ENCODE measurements around the gene CAMK2B.

Gene CAMK2B

DNA sequence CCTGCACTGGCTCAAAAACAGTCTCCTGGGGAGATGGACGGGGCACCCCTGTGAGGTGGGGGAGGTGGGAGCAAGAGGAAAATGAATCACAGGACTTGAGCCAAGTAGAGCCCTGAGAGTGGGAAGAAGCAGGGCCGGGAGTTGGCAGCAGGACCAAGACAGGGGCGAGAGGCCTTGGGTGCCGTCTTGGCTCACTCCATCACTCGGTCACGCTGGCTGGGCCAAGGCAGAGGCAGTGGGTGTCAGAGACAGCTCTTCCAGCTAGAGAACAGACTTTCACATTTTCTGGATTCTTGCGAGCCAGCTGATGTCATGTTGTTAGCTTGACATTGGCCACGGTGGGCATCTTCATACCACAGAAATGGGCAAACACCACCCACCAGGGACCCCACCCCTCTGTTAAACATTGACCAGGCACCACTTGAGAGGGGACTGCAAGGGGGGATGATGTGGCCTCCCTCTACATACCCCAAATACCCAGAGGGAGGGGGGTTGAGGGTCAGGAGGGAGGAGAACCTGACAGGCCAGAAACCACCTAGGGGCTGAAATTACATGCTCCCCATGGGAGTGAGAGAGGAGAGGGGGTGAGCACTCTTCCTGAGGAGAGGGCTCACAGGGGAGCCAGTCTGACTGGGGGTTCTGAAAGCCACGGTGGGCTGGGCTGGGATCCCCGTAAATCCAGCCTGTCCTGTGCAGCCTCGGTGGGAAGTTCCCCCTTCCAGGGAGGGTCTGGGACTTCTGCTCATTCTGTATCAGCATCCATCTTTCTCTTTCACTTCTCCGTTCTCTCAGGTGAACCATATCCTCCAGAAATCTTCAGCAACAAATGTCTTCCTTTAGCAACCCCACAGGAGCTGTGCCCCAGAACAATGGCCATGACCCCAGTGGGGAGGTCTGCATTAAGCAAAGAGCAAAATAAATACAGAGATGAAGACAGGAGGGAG, 19.6 kb downstream of the CAMK2B start:
- peaks cover 3 to 21% (median 11%) of the 10 kb centered on the region in 5 experiments for H3K27me3 ChIP-seq (replicated peaks in 2 of 5; ENCODE audit: control insufficient read depth in 4 of 5, insufficient read depth in 5 of 5, low read length in 4 of 5)
- no peak for DNase-seq
- H3K9me3 ChIP-seq (ENCODE audit: control extremely low read depth in 1 of 5, control insufficient read depth in 4 of 5, insufficient read depth in 2 of 5, low read depth in 1 of 5, low read length in 4 of 5) = peaks cover 0 to 13% (median 0%) of the 10 kb centered on the region in 5 experiments
- no peak overlapping the region for H3K4me3 ChIP-seq (ENCODE audit: control insufficient read depth in 1 of 7, extremely low read depth in 1 of 7, insufficient read depth in 4 of 7, low read depth in 2 of 7, low read length in 6 of 7)
- no peak overlapping the region for H3K27ac ChIP-seq (ENCODE audit: insufficient read depth in 1 of 2, low read depth in 1 of 2, low read length in 2 of 2, poor library complexity in 1 of 2, severe bottlenecking in 2 of 2)
- CTCF ChIA-PET = no interaction called here
- peaks cover 0 to 10% (median 8%) of the 10 kb centered on the region in 4 experiments for H3K4me1 ChIP-seq (ENCODE audit: control extremely low read depth in 1 of 4, control insufficient read depth in 4 of 4, insufficient read depth in 4 of 4, low read length in 3 of 4)
- no peaks in the 10 kb centered on the region for H3K36me3 ChIP-seq (ENCODE audit: control insufficient read depth in 4 of 4, insufficient read depth in 4 of 4, low read length in 3 of 4)
- POLR2A ChIA-PET = no interaction called here
- WGBS (ENCODE audit: insufficient coverage) = 96% methylated on average over 12 of the region's 12 CpGs

DNA sequence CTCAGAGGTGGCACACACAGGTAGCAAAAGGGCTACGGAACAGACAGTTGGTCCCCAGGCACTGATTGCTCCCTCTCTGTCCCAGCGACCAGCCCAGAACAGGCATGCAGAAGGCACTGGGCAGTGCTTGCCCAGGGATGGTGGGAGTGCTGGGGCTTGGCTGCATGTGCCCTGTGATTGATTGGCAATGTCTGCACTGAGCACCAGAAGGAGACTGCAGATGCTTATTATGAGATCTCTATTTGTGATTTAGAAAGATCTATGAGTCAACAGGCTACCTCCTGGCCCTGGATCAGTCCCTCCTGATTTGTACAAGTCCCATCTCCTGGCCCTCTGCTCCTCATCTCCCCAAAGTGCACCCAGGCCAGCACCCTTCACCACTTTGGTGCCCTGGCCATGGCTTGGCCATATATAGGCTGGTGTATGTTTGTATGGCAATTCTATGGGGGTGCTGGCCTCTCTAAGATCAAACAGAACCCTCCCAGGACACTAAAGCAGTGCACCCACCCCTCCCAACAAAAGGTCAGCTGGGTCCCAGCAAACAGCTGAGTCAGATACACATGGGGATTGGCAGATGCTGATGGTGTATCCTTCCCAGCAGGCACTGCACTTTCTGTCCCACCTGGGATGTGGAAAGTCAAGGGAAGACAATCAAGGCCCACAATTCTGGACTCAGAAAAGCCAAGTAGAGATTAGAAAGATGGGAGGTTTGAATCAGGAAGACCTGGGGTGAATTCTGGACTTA, 30.9 kb downstream of the CAMK2B start:
- Histone ChIP-seq H3K27me3 (replicated peaks in 2 of 5; ENCODE audit: control insufficient read depth in 4 of 5, insufficient read depth in 5 of 5, low read length in 4 of 5) (peaks cover 0 to 17% (median 8%) of the 10 kb centered on the region in 5 experiments), H3K27ac (ENCODE audit: insufficient read depth in 1 of 2, low read depth in 1 of 2, low read length in 2 of 2, poor library complexity in 1 of 2, severe bottlenecking in 2 of 2) (no peak overlapping the region), H3K4me3 (ENCODE audit: control insufficient read depth in 1 of 7, extremely low read depth in 1 of 7, insufficient read depth in 4 of 7, low read depth in 2 of 7, low read length in 6 of 7) (no peak overlapping the region), H3K36me3 (ENCODE audit: control insufficient read depth in 4 of 4, insufficient read depth in 4 of 4, low read length in 3 of 4) (no peaks in the 10 kb centered on the region), H3K9me3 (ENCODE audit: control extremely low read depth in 1 of 5, control insufficient read depth in 4 of 5, insufficient read depth in 2 of 5, low read depth in 1 of 5, low read length in 4 of 5) (peaks cover 0 to 4% (median 0%) of the 10 kb centered on the region in 5 experiments), H3K4me1 (ENCODE audit: control extremely low read depth in 1 of 4, control insufficient read depth in 4 of 4, insufficient read depth in 4 of 4, low read length in 3 of 4) (peaks cover 0 to 21% (median 9%) of the 10 kb centered on the region in 4 experiments)
- ChIA-PET CTCF (no interaction called here), POLR2A (no interaction called here)
- 94% methylated on average over 2 of the region's 2 CpGs for WGBS (ENCODE audit: insufficient coverage)
- DNase-seq = no peak

DNA sequence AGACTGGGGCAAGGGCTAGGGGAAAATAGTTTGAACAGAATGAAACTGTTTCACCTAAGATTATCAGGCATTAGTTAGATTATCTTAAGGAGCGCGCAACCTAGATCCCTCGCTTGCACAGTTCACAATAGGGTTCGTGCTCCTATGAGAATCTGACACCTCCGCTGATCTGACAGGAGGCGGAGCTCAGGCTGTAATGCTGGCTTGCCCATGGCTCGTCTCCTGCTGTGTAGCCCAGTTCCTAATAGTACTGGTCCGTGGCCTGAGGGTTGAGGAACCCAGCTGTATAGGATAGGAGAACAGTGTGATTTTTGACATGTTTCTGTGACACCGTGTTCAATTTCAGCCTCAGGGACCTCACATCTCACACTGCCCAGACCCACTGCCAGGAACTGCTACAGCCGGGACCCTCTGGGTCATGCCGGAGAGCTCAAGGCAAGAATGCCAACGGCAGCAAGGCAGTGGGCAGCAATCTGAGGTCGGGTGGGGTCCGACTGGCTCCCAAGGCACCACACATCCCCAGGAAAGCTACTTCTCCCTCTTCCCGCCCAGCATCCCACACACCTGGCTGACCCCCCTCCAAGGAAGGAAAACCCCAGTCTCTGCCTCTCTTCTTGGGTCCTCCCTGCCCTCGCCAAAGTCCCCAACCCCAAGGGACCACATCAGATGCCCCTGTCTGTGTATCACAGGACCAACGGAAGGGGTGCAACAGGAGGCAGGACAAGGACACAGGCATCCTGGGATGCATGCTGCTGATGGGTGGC, 31.7 kb downstream of the CAMK2B start:
- DNase-seq = no peak
- Histone ChIP-seq H3K27ac (ENCODE audit: insufficient read depth in 1 of 2, low read depth in 1 of 2, low read length in 2 of 2, poor library complexity in 1 of 2, severe bottlenecking in 2 of 2) (no peak overlapping the region), H3K36me3 (ENCODE audit: control insufficient read depth in 4 of 4, insufficient read depth in 4 of 4, low read length in 3 of 4) (no peaks in the 10 kb centered on the region), H3K4me1 (ENCODE audit: control extremely low read depth in 1 of 4, control insufficient read depth in 4 of 4, insufficient read depth in 4 of 4, low read length in 3 of 4) (peaks cover 0 to 21% (median 9%) of the 10 kb centered on the region in 4 experiments), H3K9me3 (ENCODE audit: control extremely low read depth in 1 of 5, control insufficient read depth in 4 of 5, insufficient read depth in 2 of 5, low read depth in 1 of 5, low read length in 4 of 5) (peaks cover 0 to 1% (median 0%) of the 10 kb centered on the region in 5 experiments), H3K27me3 (replicated peaks in 2 of 5; ENCODE audit: control insufficient read depth in 4 of 5, insufficient read depth in 5 of 5, low read length in 4 of 5) (peaks cover 0 to 17% (median 7%) of the 10 kb centered on the region in 5 experiments), H3K4me3 (ENCODE audit: control insufficient read depth in 1 of 7, extremely low read depth in 1 of 7, insufficient read depth in 4 of 7, low read depth in 2 of 7, low read length in 6 of 7) (no peak overlapping the region)
- 81% methylated on average over 15 of the region's 17 CpGs for WGBS (ENCODE audit: insufficient coverage)
- ChIA-PET CTCF (no interaction called here), POLR2A (no interaction called here)

DNA sequence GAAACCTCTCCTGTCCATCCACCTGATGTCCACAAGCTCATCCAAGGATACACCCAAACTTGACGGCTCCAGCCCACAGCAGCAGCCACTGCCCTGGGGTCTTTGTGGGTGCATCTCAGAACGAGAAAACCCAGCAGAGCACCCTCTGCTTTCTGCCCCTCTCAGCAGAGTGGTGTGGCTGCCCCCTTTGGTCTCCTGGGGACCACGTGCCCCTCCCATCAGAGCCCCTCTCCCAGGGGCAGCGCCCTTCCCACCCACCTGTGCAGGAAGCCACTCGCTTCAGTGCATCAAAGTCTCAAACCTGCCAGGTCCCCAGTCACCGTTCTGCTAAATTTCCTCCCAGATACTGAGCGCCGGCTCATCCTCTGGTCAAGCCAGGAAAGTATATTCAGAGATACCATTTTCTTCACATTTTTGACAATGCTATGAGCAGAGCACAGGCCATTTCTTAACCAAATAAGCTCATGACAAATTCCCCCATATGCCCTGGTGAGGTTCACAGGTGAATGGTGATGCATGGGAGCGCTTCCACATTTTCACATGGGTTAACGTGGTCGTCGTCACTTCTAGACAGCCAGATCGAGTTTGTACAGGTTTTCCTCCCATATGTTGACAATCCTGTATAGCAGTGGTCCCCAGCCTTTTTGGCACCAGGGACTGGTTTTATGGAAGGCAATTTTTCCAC, 32.4 kb downstream of the CAMK2B start:
- peaks cover 0 to 21% (median 9%) of the 10 kb centered on the region in 4 experiments for H3K4me1 ChIP-seq (ENCODE audit: control extremely low read depth in 1 of 4, control insufficient read depth in 4 of 4, insufficient read depth in 4 of 4, low read length in 3 of 4)
- peaks cover 0 to 1% (median 0%) of the 10 kb centered on the region in 5 experiments for H3K9me3 ChIP-seq (ENCODE audit: control extremely low read depth in 1 of 5, control insufficient read depth in 4 of 5, insufficient read depth in 2 of 5, low read depth in 1 of 5, low read length in 4 of 5)
- 75% methylated on average over 13 of the region's 13 CpGs for WGBS (ENCODE audit: insufficient coverage)
- H3K36me3 ChIP-seq (ENCODE audit: control insufficient read depth in 4 of 4, insufficient read depth in 4 of 4, low read length in 3 of 4) = no peaks in the 10 kb centered on the region
- DNase-seq = no peak
- no peak overlapping the region for H3K27ac ChIP-seq (ENCODE audit: insufficient read depth in 1 of 2, low read depth in 1 of 2, low read length in 2 of 2, poor library complexity in 1 of 2, severe bottlenecking in 2 of 2)
- no peak overlapping the region for H3K4me3 ChIP-seq (ENCODE audit: control insufficient read depth in 1 of 7, extremely low read depth in 1 of 7, insufficient read depth in 4 of 7, low read depth in 2 of 7, low read length in 6 of 7)
- CTCF ChIA-PET = no interaction called here
- peaks cover 0 to 17% (median 4%) of the 10 kb centered on the region in 5 experiments for H3K27me3 ChIP-seq (replicated peaks in 2 of 5; ENCODE audit: control insufficient read depth in 4 of 5, insufficient read depth in 5 of 5, low read length in 4 of 5)
- POLR2A ChIA-PET = no interaction called here

GRCh38 chr7:44292420-44292817, 33.0 kb downstream of the CAMK2B start:
- Histone ChIP-seq H3K9me3 (ENCODE audit: control extremely low read depth in 1 of 5, control insufficient read depth in 4 of 5, insufficient read depth in 2 of 5, low read depth in 1 of 5, low read length in 4 of 5) (peaks cover 0 to 1% (median 0%) of the 10 kb centered on the region in 5 experiments), H3K36me3 (ENCODE audit: control insufficient read depth in 4 of 4, insufficient read depth in 4 of 4, low read length in 3 of 4) (no peaks in the 10 kb centered on the region), H3K27me3 (replicated peaks in 2 of 5; ENCODE audit: control insufficient read depth in 4 of 5, insufficient read depth in 5 of 5, low read length in 4 of 5) (peaks cover 0 to 17% (median 4%) of the 10 kb centered on the region in 5 experiments), H3K4me1 (ENCODE audit: control extremely low read depth in 1 of 4, control insufficient read depth in 4 of 4, insufficient read depth in 4 of 4, low read length in 3 of 4) (peaks cover 0 to 21% (median 9%) of the 10 kb centered on the region in 4 experiments), H3K4me3 (ENCODE audit: control insufficient read depth in 1 of 7, extremely low read depth in 1 of 7, insufficient read depth in 4 of 7, low read depth in 2 of 7, low read length in 6 of 7) (no peak overlapping the region), H3K27ac (ENCODE audit: insufficient read depth in 1 of 2, low read depth in 1 of 2, low read length in 2 of 2, poor library complexity in 1 of 2, severe bottlenecking in 2 of 2) (no peak overlapping the region)
- WGBS (ENCODE audit: insufficient coverage) = no CpG with 5 or more reads among the region's 1 CpG
- CTCF ChIA-PET = no interaction called here
- POLR2A ChIA-PET = no interaction called here
- no peak for DNase-seq

DNA sequence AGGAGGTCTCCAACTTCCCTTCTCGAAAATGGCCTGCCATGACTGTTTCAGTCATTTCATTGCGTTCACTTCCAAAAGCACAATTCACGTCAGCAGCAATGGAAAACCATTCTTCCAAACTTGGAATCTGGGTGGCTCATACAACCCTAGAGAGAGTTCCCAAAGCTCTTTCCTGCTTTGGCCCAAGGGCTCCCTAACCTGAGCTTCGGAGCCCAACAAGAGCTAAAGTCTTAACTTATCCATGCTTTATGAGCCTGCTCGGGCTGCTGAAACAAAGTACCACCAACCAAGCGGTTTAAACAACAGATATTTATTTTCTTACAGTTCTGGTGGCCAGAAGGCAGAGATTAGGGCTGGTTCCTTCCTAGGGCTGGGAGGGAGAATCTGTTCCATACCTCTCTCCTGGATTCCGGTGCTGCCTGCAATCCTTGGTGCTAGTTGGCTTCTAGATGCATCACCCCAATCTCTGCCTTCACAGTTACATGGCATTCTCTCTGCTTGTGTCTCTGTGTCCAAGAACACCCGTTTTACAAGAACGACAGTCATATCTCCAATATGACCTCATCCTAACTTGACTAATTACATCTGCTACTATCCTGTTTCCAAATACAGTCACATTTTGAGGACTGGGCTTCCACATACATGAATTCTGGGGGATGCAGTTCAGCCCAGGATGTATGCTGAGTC, 33.5 kb downstream of the CAMK2B start:
- Histone ChIP-seq H3K27ac (ENCODE audit: insufficient read depth in 1 of 2, low read depth in 1 of 2, low read length in 2 of 2, poor library complexity in 1 of 2, severe bottlenecking in 2 of 2) (no peak overlapping the region), H3K4me1 (ENCODE audit: control extremely low read depth in 1 of 4, control insufficient read depth in 4 of 4, insufficient read depth in 4 of 4, low read length in 3 of 4) (peaks cover 0 to 21% (median 9%) of the 10 kb centered on the region in 4 experiments), H3K4me3 (ENCODE audit: control insufficient read depth in 1 of 7, extremely low read depth in 1 of 7, insufficient read depth in 4 of 7, low read depth in 2 of 7, low read length in 6 of 7) (peak overlapping the region in 1 of 7 experiments; percentile 13), H3K27me3 (replicated peaks in 2 of 5; ENCODE audit: control insufficient read depth in 4 of 5, insufficient read depth in 5 of 5, low read length in 4 of 5) (peaks cover 0 to 17% (median 4%) of the 10 kb centered on the region in 5 experiments), H3K36me3 (ENCODE audit: control insufficient read depth in 4 of 4, insufficient read depth in 4 of 4, low read length in 3 of 4) (no peaks in the 10 kb centered on the region), H3K9me3 (ENCODE audit: control extremely low read depth in 1 of 5, control insufficient read depth in 4 of 5, insufficient read depth in 2 of 5, low read depth in 1 of 5, low read length in 4 of 5) (peaks cover 0 to 1% (median 0%) of the 10 kb centered on the region in 5 experiments)
- no peak for DNase-seq
- ChIA-PET POLR2A (no interaction called here), CTCF (interaction anchor here (0.9 to 1.3 kb wide), 2 partner anchors 29 to 33 kb away, joined by 3 read pairs; no protein-coding TSS in a partner anchor)
- 80% methylated on average over 6 of the region's 9 CpGs for WGBS (ENCODE audit: insufficient coverage)
